Transverse colon (tissue), 4 donors: ENCODE results near the gene DTNA. TPM values are rescaled to one million over a fixed set of nuclear protein-coding genes. Genes with fewer than 3 reads are reported as not detected.

ENCODE experiments used
- DNase-seq: peaks from one replicate; pipeline ENCODE4 v3.0.0-alpha.2; 2019
- H3K27ac ChIP-seq, 4 donors: fragments of 200-600 bp; sonication (generic); 2 replicates each; pipeline ENCODE4 v1.5.1; 2016 to 2018; ENCODE audit warnings: inconsistent platforms in 4 of 4
- H3K27me3 ChIP-seq: fragments of 200-600 bp; sonication (generic); 2 replicates; pipeline ENCODE4 v1.5.1; 2017; ENCODE audit warnings: inconsistent platforms
- H3K36me3 ChIP-seq, 4 donors: fragments of 200-600 bp; sonication (generic); 2 replicates each; pipeline ENCODE4 v1.5.1; 2017 to 2019; ENCODE audit warnings: inconsistent platforms in 4 of 4
- H3K4me1 ChIP-seq, 4 donors: fragments of 200-600 bp; sonication (generic); 2 replicates each; pipeline ENCODE4 v1.5.1; 2017 to 2020; ENCODE audit warnings: inconsistent platforms in 4 of 4
- H3K4me3 ChIP-seq, 4 donors: fragments of 200-600 bp; sonication (generic); 1 replicate in 1 of 4; 2 replicates in 3 of 4; pipeline versions ENCODE4 v1.5.1 to v1.6.1; 2017 to 2019; ENCODE audit warnings: inconsistent platforms in 4 of 4
- H3K9me3 ChIP-seq, 2 donors: fragments of 200-600 bp; sonication (generic); 2 replicates each; pipeline ENCODE4 v1.5.1; 2017 to 2019; ENCODE audit warnings: inconsistent platforms in 2 of 2
- CTCF ChIP-seq, 5 experiments: fragments of 200-600 bp in 3 of 5; fragments of 450-650 bp in 2 of 5; sonication (generic) in 3 of 5; IDR thresholded peaks; 1 replicate in 2 of 5; 2 replicates in 3 of 5; pipeline ENCODE4 v1.5.1; 2016 to 2017; ENCODE audit warnings: antibody characterized with exemption in 5 of 5, inconsistent platforms in 3 of 5, mild to moderate bottlenecking in 2 of 5, moderate library complexity in 1 of 5
- EP300 ChIP-seq: sonication (generic); formaldehyde crosslinking; IDR thresholded peaks from one replicate; pipeline ENCODE4 v1.6.1; 2017; ENCODE audit warnings: antibody characterized with exemption, low read depth
- POLR2A ChIP-seq: fragments of 450-650 bp; IDR thresholded peaks from one replicate; pipeline ENCODE4 v1.6.1; 2016; ENCODE audit warnings: antibody characterized with exemption, mild to moderate bottlenecking, moderate library complexity
- POLR2AphosphoS5 ChIP-seq, 3 donors: sonication (generic); formaldehyde crosslinking; IDR thresholded peaks; one replicate each; pipeline ENCODE4 v1.6.1; 2016; ENCODE audit warnings: antibody characterized with exemption in 3 of 3
- WGBS, 2 donors: methylation state at CpG; one replicate each; pipeline ENCODE4 v1.1.5; 2018; ENCODE audit warnings: low coverage in 1 of 2; 5-methylcytosine and 5-hydroxymethylcytosine counted together
- in situ Hi-C, 4 donors: fragments of 200-750 bp; cut with MboI; loops; one replicate each; pipeline versions ENCODE4 v1.15.0 to v1.15.1; 2017; ENCODE audit warnings: low sequenced_read_pairs in 3 of 4, low pct_ligation_motif_present in 1 of 4, low pct_unique_long_range_greater_than_20kb in 1 of 4
- intact Hi-C: fragments of 100-400 bp; cut with DNase I; formaldehyde crosslinking; loops from one replicate; pipeline ENCODE4 v1.15.1; 2023; ENCODE audit warnings: low total_unique reads
- total RNA-seq, 4 donors: library from RNA; depleted of rRNA; stranded (reverse); fragments of >200 nt; gene quantifications; one replicate each; pipeline ENCODE4 v1.1.0, GENCODE V29; 2016

DTNA gene
- total RNA-seq, 4 donors from 2014 or later, result 8.9 to 74.4 (median 15.1) TPM

DNA sequence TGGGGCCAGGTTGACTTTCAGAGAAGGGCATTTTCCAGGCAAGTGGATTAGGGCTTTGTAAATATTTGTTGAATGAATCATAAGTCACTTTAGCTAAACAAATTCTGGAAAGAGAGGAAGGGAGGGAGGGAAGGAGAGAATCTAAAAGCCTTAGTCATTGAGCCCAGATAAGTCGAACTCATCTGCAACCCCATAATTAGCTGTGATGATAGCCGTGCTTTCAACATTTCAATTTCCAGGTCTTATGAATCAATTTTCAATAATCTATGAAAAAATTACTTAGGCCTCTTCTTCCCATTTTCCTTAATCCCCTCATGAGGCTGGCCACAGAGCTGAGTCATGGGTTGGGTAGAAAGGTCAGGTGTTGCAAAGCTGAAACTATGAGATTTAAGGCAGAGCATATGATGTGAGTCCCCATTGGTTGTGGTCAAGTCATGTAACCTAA lies 219.3 kb downstream of the DTNA start:
- Histone ChIP-seq H3K4me1 (peaks cover 0 to 13% (median 5%) of the 10 kb centered on the region in 4 donors), H3K27ac (no peak overlapping the region), H3K27me3 (no peaks in the 10 kb centered on the region), H3K9me3 (no peaks in the 10 kb centered on the region), H3K36me3 (no peaks in the 10 kb centered on the region), H3K4me3 (no peak overlapping the region)
- no peak for DNase-seq
- in situ Hi-C loops (no loop called here), intact Hi-C loops (no loop called here)
- TF ChIP-seq POLR2A (no peak), POLR2AphosphoS5 (IDR thresholded peaks at IDR 0.05) (no peak), EP300 (no peak), CTCF (IDR thresholded peaks at IDR 0.05) (no peak)
- WGBS, 2 donors, result 60 to 62% methylated on average over 1 to 2 of the region's 2 CpGs

DNA sequence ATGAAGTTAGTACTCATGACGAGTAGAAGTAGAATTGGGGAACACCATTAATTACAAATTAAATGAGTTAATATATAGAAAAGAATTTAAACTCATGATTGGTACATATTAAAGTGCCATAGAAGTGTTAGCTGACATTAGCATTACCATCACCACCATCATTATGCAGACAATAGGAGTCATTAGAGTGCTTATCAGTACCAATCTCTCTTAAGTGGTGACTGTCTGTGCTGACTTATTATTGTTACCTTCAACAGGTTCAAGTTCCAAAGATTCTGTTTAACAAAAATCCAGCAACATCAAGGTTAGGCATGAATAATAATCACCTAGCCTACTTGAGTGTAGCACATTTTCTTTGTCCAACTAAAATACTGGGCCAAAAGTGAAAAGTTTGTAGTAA lies 222.3 kb downstream of the DTNA start:
- Histone ChIP-seq H3K4me3 (no peak overlapping the region), H3K36me3 (no peaks in the 10 kb centered on the region), H3K4me1 (peaks cover 0 to 13% (median 5%) of the 10 kb centered on the region in 4 donors), H3K9me3 (no peaks in the 10 kb centered on the region), H3K27me3 (no peaks in the 10 kb centered on the region), H3K27ac (no peak overlapping the region)
- 80 to 88% methylated on average over 1 of the region's 1 CpG for WGBS, 2 donors
- in situ Hi-C loops (no loop called here), intact Hi-C loops (no loop called here)
- no peak for TF ChIP-seq POLR2AphosphoS5 (IDR thresholded peaks at IDR 0.05)
- no peak for DNase-seq

GRCh38 chr18:34932792-34933466 lies 222.8 kb downstream of the DTNA start:
- Histone ChIP-seq H3K4me3 (no peak overlapping the region), H3K27me3 (no peaks in the 10 kb centered on the region), H3K27ac (no peak overlapping the region), H3K9me3 (no peaks in the 10 kb centered on the region), H3K4me1 (peaks cover 0 to 13% (median 5%) of the 10 kb centered on the region in 4 donors), H3K36me3 (no peaks in the 10 kb centered on the region)
- TF ChIP-seq CTCF (IDR thresholded peaks at IDR 0.05), result no peak
- no peak for TF ChIP-seq EP300
- no peak for TF ChIP-seq POLR2A
- no peak for TF ChIP-seq POLR2AphosphoS5 (IDR thresholded peaks at IDR 0.05)
- 79 to 95% methylated on average over 3 to 4 of the region's 4 CpGs for WGBS, 2 donors
- in situ Hi-C loops (no loop called here), intact Hi-C loops (no loop called here)
- no peak for DNase-seq

DNA sequence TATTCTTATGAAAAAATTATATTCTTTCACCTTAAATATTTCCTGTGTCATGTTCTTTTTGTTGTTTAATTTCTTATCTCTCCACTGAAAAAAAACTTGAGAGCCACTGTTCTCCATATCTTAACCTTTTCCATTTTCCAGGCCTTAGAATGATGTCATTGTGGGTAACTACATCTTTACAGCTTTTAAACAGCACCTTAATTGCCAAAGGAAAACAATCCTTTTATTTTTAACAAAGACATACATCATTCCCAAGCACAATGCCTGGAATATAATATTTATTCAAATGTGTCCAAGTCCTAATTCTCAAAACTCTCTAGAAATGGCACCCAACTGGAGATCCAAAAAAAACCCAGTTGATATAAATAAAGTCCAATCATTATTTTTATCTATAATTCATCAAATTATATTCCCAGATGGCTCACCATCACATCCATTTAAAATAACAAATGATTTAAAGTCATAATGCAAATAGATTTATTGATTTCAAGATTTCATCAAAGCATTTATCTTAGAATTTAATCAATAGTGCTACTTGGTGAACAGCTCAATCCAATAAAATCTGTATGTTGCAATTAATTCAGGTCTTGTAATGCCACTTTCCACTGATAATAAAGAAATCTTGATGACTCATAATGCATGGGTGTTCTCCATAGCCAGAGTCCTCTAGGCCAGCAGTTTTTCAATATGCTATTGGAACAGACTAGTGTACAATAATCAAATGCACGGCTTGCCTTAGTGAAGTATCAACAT lies 224.0 kb downstream of the DTNA start:
- no peaks in the 10 kb centered on the region for H3K9me3 ChIP-seq
- no peak for DNase-seq
- no peak overlapping the region for H3K4me3 ChIP-seq
- in situ Hi-C loops, result no loop called here
- H3K36me3 ChIP-seq, result no peaks in the 10 kb centered on the region
- H3K27ac ChIP-seq, result no peak overlapping the region
- WGBS, 2 donors, result 70 to 87% methylated on average over 1 of the region's 1 CpG
- intact Hi-C loops, result no loop called here
- TF ChIP-seq POLR2AphosphoS5 (IDR thresholded peaks at IDR 0.05), result no peak
- no peak for TF ChIP-seq EP300
- TF ChIP-seq CTCF (IDR thresholded peaks at IDR 0.05), result no peak
- no peak for TF ChIP-seq POLR2A
- H3K4me1 ChIP-seq, result peaks cover 0 to 6% (median 4%) of the 10 kb centered on the region in 4 donors
- no peaks in the 10 kb centered on the region for H3K27me3 ChIP-seq
